GM12878 (cell line): ENCODE data around the gene RCC2. TPM values are rescaled to one million over a fixed set of nuclear protein-coding genes. Genes with fewer than 3 reads are reported as not detected.

Source experiments
- ATAC-seq: fragments of 200-7000 bp; cut with Tn5 transposase; 3 replicates; pipeline ENCODE4 v1.9.1; 2020; ENCODE audit warnings: mild to moderate bottlenecking, moderate library complexity
- BruUV-seq: library from RNA; stranded (reverse); fragments of 400-500 nt; replicated peaks from 2 replicates; lab custom pipeline; 2021; lab: Mats Ljungman, UMichigan
- CTCF ChIA-PET: fragments of 300-600 bp; sonication (Branson Sonifier 250); formaldehyde crosslinking; extraction: SDS; loops from one replicate; lab custom pipeline; 2021; ENCODE audit warnings: inconsistent platforms; lab: Yijun Ruan, JAX
- POLR2A ChIA-PET: fragments of 350-600 bp; formaldehyde crosslinking; extraction: SDS; loops from one replicate; lab custom pipeline; 2021; ENCODE audit warnings: inconsistent platforms; lab: Charles Lee
- RAD21 ChIA-PET: fragments of 300-600 bp; sonication (Branson Sonifier 250); formaldehyde crosslinking; loops from one replicate; lab custom pipeline; 2023; ENCODE audit warnings: antibody characterized with exemption; ENCODE audit not compliant: unreplicated experiment; lab: Charles Lee
- SMC1A ChIA-PET: fragments of 300-600 bp; sonication (Branson Sonifier 250); formaldehyde crosslinking; loops from one replicate; lab custom pipeline; 2023; ENCODE audit not compliant: unreplicated experiment, uncharacterized antibody; lab: Charles Lee
- DNase-seq: peaks from one replicate; pipeline ENCODE4 v3.0.0-alpha.2; 2011; ENCODE audit warnings: low read depth, low spot score
- FAIRE-seq: peaks from 3 replicates; lab custom pipeline; 2011; peaks lifted over from hg19 to GRCh38; lab: Jason Lieb, UNC
- H2AFZ ChIP-seq: 2 replicates; pipeline ENCODE4 v1.6.0; 2011; ENCODE audit warnings: low read depth, low read length, control low read depth; ENCODE audit not compliant: control insufficient read depth
- H3K27ac ChIP-seq: 2 replicates; pipeline ENCODE4 v1.5.1; 2011; ENCODE audit warnings: control low read depth; ENCODE audit not compliant: control insufficient read depth, insufficient read depth
- H3K27me3 ChIP-seq, 2 experiments: replicated peaks in 1 of 2; 2 replicates each; pipeline versions ENCODE4 v1.6.0 to v1.6.1; 2011; ENCODE audit warnings: low read length in 1 of 2; ENCODE audit not compliant: control insufficient read depth in 2 of 2, insufficient read depth in 2 of 2
- H3K36me3 ChIP-seq, 2 experiments: 2 replicates each; pipeline ENCODE4 v1.5.1; 2011; ENCODE audit warnings: low read length in 1 of 2; ENCODE audit not compliant: control insufficient read depth in 2 of 2, insufficient read depth in 2 of 2
- H3K4me1 ChIP-seq: 2 replicates; pipeline ENCODE4 v1.6.1; 2011; ENCODE audit warnings: mild to moderate bottlenecking, low read length, moderate library complexity, mixed read lengths; ENCODE audit not compliant: control insufficient read depth, insufficient read depth
- H3K4me2 ChIP-seq: 2 replicates; pipeline ENCODE4 v1.6.0; 2011; ENCODE audit warnings: control low read depth; ENCODE audit not compliant: control insufficient read depth, insufficient read depth
- H3K4me3 ChIP-seq: fragments of 200-600 bp; sonication (generic); 2 replicates; pipeline ENCODE4 v1.5.1; 2016
- H3K79me2 ChIP-seq: 2 replicates; pipeline ENCODE4 v1.6.0; 2011; ENCODE audit warnings: low read length; ENCODE audit not compliant: control insufficient read depth, insufficient read depth
- H3K9ac ChIP-seq: 2 replicates; pipeline ENCODE4 v1.8.0; 2011; ENCODE audit warnings: low read length, control low read depth, mixed read lengths; ENCODE audit not compliant: control insufficient read depth, insufficient read depth
- H3K9me3 ChIP-seq: replicated peaks from 3 replicates; pipeline ENCODE4 v1.5.1; 2011; ENCODE audit warnings: mild to moderate bottlenecking, low read length; ENCODE audit not compliant: control insufficient read depth, insufficient read depth
- H4K20me1 ChIP-seq: 2 replicates; pipeline ENCODE4 v1.6.0; 2011; ENCODE audit not compliant: control insufficient read depth, insufficient read depth
- CHD4 ChIP-seq: fragments of 200-600 bp; sonication (generic); IDR thresholded peaks from 2 replicates; pipeline ENCODE4 v1.6.1; 2016; ENCODE audit warnings: mild to moderate bottlenecking
- EP300 ChIP-seq, 2 experiments: fragments of 150-350 bp in 1 of 2; IDR thresholded peaks; 2 replicates each; pipeline ENCODE4 v1.6.1; 2011 to 2012; ENCODE audit warnings: low read depth in 2 of 2, low read length in 2 of 2, borderline replicate concordance in 1 of 2, improper control_type of control experiment in 1 of 2, inconsistent platforms in 1 of 2; ENCODE audit not compliant: control insufficient read depth in 1 of 2
- EZH2 ChIP-seq: IDR thresholded peaks from 2 replicates; pipeline ENCODE4 v1.6.1; 2012; ENCODE audit warnings: low read depth, mild to moderate bottlenecking, control low read depth, inconsistent platforms, low read length, borderline replicate concordance; ENCODE audit not compliant: control insufficient read depth
- HDGF ChIP-seq: fragments of 450-650 bp; IDR thresholded peaks from 2 replicates; pipeline ENCODE4 v1.6.1; 2016; ENCODE audit warnings: antibody characterized with exemption
- HSF1 ChIP-seq: fragments of 150-350 bp; IDR thresholded peaks from 2 replicates; pipeline ENCODE4 v1.6.1; 2014; ENCODE audit warnings: mild to moderate bottlenecking, low read depth, low read length
- MAX ChIP-seq: IDR thresholded peaks from 2 replicates; pipeline ENCODE4 v1.6.1; 2012; ENCODE audit warnings: low read depth, low read length, improper control_type of control experiment
- NBN ChIP-seq: fragments of 450-650 bp; IDR thresholded peaks from 2 replicates; pipeline ENCODE4 v1.6.1; 2016
- PKNOX1 ChIP-seq: fragments of 450-650 bp; IDR thresholded peaks from 2 replicates; pipeline ENCODE4 v1.6.1; 2016; ENCODE audit warnings: mild to moderate bottlenecking
- POU2F2 ChIP-seq: IDR thresholded peaks from 3 replicates; pipeline ENCODE4 v1.6.1; 2011; ENCODE audit warnings: low read depth, mild to moderate bottlenecking, low read length, borderline replicate concordance
- RAD21 ChIP-seq: IDR thresholded peaks from 2 replicates; pipeline ENCODE4 v1.6.1; 2011; ENCODE audit warnings: mild to moderate bottlenecking, low read depth, low read length, moderate library complexity; ENCODE audit not compliant: insufficient read depth
- TCF7 ChIP-seq: IDR thresholded peaks from 2 replicates; pipeline ENCODE4 v1.6.1; 2014; ENCODE audit warnings: antibody characterized with exemption, borderline replicate concordance
- USF1 ChIP-seq: IDR thresholded peaks from 2 replicates; pipeline ENCODE4 v1.6.1; 2011; ENCODE audit warnings: borderline replicate concordance, low read depth, mild to moderate bottlenecking, moderate library complexity, mixed read lengths, low read length; ENCODE audit not compliant: insufficient read depth; ENCODE audit errors: extremely low read length
- ZNF274 ChIP-seq: IDR thresholded peaks from one replicate; pipeline ENCODE4 v1.8.0; 2011; ENCODE audit not compliant: insufficient read length, insufficient read depth
- ZZZ3 ChIP-seq: IDR thresholded peaks from 2 replicates; pipeline ENCODE4 v1.6.1; 2011; ENCODE audit warnings: low read depth; ENCODE audit not compliant: control insufficient read depth, insufficient read length
- WGBS: methylation state at CpG from one replicate; pipeline ENCODE4 v1.1.6; 2016; ENCODE audit warnings: low lambda C conversion rate; ENCODE audit not compliant: insufficient replicate concordance, insufficient coverage; ENCODE audit errors: missing lambda C conversion rate; 5-methylcytosine and 5-hydroxymethylcytosine counted together
- in situ Hi-C: fragments of 300-500 bp; cut with MboI; formaldehyde crosslinking; loops from 9 replicates; pipeline ENCODE4 v1.14.3; 2018; ENCODE audit warnings: mixed read lengths
- intact Hi-C: fragments of 100-400 bp; cut with micrococcal nuclease; formaldehyde crosslinking; loops from one replicate; pipeline ENCODE4 v1.14.2; 2022; ENCODE audit not compliant: unreplicated experiment
- polyA plus RNA-seq, 11 experiments: library from polyadenylated mRNA; depleted of rRNA in 4 of 11; unstranded in 6 of 11; stranded (reverse) in 5 of 11; fragments of >200 nt; fragmentation: Nextera tagmentation in 4 of 11; fragmentation: Illumina TruSeq in 1 of 11; extraction: Ambion mirVana in 4 of 11; extraction: Trizol in 1 of 11; gene quantifications; 1 replicate in 1 of 11; 2 replicates in 10 of 11; pipeline versions ENCODE4 v1.2.1 to v1.2.3, GENCODE V29; 2011 to 2016; ENCODE audit warnings: inconsistent platforms in 2 of 11, missing spikeins in 2 of 11, low read depth in 1 of 11
- total RNA-seq, 4 experiments: library from RNA; depleted of rRNA in 3 of 4; stranded (reverse); fragments of >200 nt in 3 of 4; fragmentation: Illumina TruSeq in 1 of 4; extraction: Trizol in 1 of 4; gene quantifications; 2 replicates each; pipeline versions ENCODE4 v1.2.1 to v1.2.3, GENCODE V29; 2013 to 2021
- TF ChIP-seq, protein P1 (sequence below): fragments of 450-650 bp; IDR thresholded peaks from 2 replicates; pipeline ENCODE4 v1.6.1; 2018; ENCODE audit warnings: mild to moderate bottlenecking, low read depth, moderate library complexity; ENCODE audit not compliant: partially characterized antibody

The RCC2 gene
- total and polyA plus RNA-seq, 10 of the 15 experiments (the other 5 are each of a cell fraction or from before 2014, with no cell fraction given), result 10.7 to 176 (median 85.5) TPM

DNA sequence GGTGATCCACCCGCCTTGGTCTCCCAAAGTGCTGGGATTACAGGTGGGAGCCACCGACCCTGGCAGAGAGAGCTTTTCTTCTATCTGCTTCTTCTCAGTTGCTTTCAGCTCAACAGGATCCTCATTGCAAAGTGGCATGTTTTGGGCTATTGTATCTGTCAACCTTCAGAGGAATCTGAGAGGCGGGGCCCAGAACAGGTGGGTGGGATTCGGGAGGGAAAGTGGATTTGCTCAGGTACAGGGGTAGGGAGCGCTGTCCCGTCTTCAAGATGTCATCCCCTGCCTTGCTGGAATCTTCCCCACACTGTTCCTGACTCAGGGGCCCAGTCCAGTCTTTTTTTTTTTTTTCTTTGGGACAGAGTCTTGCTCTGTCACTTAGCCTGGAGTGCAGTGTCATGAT lies 26.9 kb upstream of the RCC2 start:
- Histone ChIP-seq H3K4me1 (no peaks in the 10 kb centered on the region), H3K27me3 (no peaks in the 10 kb centered on the region), H3K4me3 (no peak overlapping the region), H3K36me3 (no peaks in the 10 kb centered on the region), H3K9me3 (no peaks in the 10 kb centered on the region), H3K27ac (no peak overlapping the region), H3K79me2 (no peaks in the 10 kb centered on the region), H2AFZ (no peak overlapping the region), H4K20me1 (no peaks in the 10 kb centered on the region), H3K9ac (no peak overlapping the region), H3K4me2 (no peak overlapping the region)
- SMC1A ChIA-PET, result no interaction called here
- RAD21 ChIA-PET, result no interaction called here
- 41% methylated on average over 6 of the region's 6 CpGs for WGBS
- ATAC-seq (no peak), DNase-seq (no peak), FAIRE-seq (no peak)
- TF ChIP-seq, protein P1, sequence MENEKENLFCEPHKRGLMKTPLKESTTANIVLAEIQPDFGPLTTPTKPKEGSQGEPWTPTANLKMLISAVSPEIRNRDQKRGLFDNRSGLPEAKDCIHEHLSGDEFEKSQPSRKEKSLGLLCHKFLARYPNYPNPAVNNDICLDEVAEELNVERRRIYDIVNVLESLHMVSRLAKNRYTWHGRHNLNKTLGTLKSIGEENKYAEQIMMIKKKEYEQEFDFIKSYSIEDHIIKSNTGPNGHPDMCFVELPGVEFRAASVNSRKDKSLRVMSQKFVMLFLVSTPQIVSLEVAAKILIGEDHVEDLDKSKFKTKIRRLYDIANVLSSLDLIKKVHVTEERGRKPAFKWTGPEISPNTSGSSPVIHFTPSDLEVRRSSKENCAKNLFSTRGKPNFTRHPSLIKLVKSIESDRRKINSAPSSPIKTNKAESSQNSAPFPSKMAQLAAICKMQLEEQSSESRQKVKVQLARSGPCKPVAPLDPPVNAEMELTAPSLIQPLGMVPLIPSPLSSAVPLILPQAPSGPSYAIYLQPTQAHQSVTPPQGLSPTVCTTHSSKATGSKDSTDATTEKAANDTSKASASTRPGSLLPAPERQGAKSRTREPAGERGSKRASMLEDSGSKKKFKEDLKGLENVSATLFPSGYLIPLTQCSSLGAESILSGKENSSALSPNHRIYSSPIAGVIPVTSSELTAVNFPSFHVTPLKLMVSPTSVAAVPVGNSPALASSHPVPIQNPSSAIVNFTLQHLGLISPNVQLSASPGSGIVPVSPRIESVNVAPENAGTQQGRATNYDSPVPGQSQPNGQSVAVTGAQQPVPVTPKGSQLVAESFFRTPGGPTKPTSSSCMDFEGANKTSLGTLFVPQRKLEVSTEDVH, result no peak
- TF ChIP-seq TCF7 (no peak), PKNOX1 (no peak), CHD4 (no peak), ZZZ3 (no peak), POU2F2 (no peak), USF1 (no peak), EZH2 (no peak), RAD21 (no peak), HDGF (no peak), MAX (no peak), ZNF274 (no peak), HSF1 (no peak), NBN (no peak), EP300 (IDR thresholded peaks at IDR 0.05; ENCODE audit: borderline replicate concordance in 1 of 2, control insufficient read depth in 1 of 2, low read depth in 2 of 2, low read length in 2 of 2) (no peak)
- intact Hi-C loops, result no loop called here
- BruUV-seq, result no TSS peak
- POLR2A ChIA-PET, result no interaction called here
- CTCF ChIA-PET, result interaction anchor here (1.1 kb wide), 1 partner anchor 11 kb away, joined by 6 read pairs; no protein-coding TSS in a partner anchor
- in situ Hi-C loops, result no loop called here
